ENCODE results near the gene IFNL1.

DNA sequence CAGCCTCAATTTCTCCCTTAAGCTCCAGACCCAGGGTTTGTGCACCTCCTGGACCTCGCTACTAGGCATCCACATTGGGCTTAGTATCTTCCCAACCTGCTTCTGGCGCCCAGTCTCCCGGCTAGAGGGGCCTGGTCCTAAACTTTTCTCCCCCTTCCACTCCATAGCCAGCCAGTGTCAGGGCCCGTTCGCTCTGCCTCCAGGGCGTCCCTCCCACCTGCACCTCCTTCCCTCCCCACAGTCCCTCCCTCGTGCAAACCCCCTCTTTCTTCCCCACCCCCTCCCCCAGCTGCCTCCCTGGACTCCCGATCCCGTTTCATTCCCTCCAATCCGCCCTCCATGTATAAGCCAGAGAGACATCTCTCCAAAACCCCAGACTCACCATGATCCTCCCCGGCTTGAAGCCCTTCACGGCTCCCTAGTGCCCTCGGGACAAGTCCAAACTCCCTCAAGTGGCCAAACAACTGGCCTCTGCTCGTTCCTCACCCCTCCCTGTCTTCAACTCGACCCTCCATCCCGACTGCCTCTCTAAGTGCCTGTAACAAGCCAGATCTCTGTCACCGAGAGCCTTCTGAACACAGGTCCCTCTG lies 45.0 kb downstream of the IFNL1 start:
- no peak for TF ChIP-seq ATF1 (CRISPR knock-in tag; IDR thresholded peaks at IDR 0.05)
- TF ChIP-seq ETV6 (CRISPR knock-in tag; IDR thresholded peaks at IDR 0.05): no peak
- TF ChIP-seq, protein P1, sequence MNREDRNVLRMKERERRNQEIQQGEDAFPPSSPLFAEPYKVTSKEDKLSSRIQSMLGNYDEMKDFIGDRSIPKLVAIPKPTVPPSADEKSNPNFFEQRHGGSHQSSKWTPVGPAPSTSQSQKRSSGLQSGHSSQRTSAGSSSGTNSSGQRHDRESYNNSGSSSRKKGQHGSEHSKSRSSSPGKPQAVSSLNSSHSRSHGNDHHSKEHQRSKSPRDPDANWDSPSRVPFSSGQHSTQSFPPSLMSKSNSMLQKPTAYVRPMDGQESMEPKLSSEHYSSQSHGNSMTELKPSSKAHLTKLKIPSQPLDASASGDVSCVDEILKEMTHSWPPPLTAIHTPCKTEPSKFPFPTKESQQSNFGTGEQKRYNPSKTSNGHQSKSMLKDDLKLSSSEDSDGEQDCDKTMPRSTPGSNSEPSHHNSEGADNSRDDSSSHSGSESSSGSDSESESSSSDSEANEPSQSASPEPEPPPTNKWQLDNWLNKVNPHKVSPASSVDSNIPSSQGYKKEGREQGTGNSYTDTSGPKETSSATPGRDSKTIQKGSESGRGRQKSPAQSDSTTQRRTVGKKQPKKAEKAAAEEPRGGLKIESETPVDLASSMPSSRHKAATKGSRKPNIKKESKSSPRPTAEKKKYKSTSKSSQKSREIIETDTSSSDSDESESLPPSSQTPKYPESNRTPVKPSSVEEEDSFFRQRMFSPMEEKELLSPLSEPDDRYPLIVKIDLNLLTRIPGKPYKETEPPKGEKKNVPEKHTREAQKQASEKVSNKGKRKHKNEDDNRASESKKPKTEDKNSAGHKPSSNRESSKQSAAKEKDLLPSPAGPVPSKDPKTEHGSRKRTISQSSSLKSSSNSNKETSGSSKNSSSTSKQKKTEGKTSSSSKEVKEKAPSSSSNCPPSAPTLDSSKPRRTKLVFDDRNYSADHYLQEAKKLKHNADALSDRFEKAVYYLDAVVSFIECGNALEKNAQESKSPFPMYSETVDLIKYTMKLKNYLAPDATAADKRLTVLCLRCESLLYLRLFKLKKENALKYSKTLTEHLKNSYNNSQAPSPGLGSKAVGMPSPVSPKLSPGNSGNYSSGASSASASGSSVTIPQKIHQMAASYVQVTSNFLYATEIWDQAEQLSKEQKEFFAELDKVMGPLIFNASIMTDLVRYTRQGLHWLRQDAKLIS (CRISPR knock-in tag; IDR thresholded peaks at IDR 0.05; ENCODE audit: borderline replicate concordance): no peak
- TF ChIP-seq, protein P2, sequence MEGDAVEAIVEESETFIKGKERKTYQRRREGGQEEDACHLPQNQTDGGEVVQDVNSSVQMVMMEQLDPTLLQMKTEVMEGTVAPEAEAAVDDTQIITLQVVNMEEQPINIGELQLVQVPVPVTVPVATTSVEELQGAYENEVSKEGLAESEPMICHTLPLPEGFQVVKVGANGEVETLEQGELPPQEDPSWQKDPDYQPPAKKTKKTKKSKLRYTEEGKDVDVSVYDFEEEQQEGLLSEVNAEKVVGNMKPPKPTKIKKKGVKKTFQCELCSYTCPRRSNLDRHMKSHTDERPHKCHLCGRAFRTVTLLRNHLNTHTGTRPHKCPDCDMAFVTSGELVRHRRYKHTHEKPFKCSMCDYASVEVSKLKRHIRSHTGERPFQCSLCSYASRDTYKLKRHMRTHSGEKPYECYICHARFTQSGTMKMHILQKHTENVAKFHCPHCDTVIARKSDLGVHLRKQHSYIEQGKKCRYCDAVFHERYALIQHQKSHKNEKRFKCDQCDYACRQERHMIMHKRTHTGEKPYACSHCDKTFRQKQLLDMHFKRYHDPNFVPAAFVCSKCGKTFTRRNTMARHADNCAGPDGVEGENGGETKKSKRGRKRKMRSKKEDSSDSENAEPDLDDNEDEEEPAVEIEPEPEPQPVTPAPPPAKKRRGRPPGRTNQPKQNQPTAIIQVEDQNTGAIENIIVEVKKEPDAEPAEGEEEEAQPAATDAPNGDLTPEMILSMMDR (IDR thresholded peaks at IDR 0.05): no peak
- TF ChIP-seq, protein P3, sequence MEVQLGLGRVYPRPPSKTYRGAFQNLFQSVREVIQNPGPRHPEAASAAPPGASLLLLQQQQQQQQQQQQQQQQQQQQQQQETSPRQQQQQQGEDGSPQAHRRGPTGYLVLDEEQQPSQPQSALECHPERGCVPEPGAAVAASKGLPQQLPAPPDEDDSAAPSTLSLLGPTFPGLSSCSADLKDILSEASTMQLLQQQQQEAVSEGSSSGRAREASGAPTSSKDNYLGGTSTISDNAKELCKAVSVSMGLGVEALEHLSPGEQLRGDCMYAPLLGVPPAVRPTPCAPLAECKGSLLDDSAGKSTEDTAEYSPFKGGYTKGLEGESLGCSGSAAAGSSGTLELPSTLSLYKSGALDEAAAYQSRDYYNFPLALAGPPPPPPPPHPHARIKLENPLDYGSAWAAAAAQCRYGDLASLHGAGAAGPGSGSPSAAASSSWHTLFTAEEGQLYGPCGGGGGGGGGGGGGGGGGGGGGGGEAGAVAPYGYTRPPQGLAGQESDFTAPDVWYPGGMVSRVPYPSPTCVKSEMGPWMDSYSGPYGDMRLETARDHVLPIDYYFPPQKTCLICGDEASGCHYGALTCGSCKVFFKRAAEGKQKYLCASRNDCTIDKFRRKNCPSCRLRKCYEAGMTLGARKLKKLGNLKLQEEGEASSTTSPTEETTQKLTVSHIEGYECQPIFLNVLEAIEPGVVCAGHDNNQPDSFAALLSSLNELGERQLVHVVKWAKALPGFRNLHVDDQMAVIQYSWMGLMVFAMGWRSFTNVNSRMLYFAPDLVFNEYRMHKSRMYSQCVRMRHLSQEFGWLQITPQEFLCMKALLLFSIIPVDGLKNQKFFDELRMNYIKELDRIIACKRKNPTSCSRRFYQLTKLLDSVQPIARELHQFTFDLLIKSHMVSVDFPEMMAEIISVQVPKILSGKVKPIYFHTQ (CRISPR knock-in tag; IDR thresholded peaks at IDR 0.05): no peak
- no peak for TF ChIP-seq TEAD4 (CRISPR knock-in tag; IDR thresholded peaks at IDR 0.05)
- TF ChIP-seq JUN (CRISPR knock-in tag; IDR thresholded peaks at IDR 0.05): no peak
- TF ChIP-seq, protein P4, sequence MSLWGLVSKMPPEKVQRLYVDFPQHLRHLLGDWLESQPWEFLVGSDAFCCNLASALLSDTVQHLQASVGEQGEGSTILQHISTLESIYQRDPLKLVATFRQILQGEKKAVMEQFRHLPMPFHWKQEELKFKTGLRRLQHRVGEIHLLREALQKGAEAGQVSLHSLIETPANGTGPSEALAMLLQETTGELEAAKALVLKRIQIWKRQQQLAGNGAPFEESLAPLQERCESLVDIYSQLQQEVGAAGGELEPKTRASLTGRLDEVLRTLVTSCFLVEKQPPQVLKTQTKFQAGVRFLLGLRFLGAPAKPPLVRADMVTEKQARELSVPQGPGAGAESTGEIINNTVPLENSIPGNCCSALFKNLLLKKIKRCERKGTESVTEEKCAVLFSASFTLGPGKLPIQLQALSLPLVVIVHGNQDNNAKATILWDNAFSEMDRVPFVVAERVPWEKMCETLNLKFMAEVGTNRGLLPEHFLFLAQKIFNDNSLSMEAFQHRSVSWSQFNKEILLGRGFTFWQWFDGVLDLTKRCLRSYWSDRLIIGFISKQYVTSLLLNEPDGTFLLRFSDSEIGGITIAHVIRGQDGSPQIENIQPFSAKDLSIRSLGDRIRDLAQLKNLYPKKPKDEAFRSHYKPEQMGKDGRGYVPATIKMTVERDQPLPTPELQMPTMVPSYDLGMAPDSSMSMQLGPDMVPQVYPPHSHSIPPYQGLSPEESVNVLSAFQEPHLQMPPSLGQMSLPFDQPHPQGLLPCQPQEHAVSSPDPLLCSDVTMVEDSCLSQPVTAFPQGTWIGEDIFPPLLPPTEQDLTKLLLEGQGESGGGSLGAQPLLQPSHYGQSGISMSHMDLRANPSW (CRISPR knock-in tag; conservative IDR thresholded peaks at IDR 0.05; ENCODE audit: low read depth): no peak
- TF ChIP-seq, protein P5, sequence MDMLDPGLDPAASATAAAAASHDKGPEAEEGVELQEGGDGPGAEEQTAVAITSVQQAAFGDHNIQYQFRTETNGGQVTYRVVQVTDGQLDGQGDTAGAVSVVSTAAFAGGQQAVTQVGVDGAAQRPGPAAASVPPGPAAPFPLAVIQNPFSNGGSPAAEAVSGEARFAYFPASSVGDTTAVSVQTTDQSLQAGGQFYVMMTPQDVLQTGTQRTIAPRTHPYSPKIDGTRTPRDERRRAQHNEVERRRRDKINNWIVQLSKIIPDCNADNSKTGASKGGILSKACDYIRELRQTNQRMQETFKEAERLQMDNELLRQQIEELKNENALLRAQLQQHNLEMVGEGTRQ (CRISPR knock-in tag; IDR thresholded peaks at IDR 0.05): no peak
- TF ChIP-seq, protein P6, sequence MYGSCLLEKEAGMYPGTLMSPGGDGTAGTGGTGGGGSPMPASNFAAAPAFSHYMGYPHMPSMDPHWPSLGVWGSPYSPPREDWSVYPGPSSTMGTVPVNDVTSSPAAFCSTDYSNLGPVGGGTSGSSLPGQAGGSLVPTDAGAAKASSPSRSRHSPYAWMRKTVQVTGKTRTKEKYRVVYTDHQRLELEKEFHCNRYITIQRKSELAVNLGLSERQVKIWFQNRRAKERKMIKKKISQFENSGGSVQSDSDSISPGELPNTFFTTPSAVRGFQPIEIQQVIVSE (CRISPR knock-in tag; IDR thresholded peaks at IDR 0.05; ENCODE audit: borderline replicate concordance): no peak
- TF ChIP-seq, protein P7, sequence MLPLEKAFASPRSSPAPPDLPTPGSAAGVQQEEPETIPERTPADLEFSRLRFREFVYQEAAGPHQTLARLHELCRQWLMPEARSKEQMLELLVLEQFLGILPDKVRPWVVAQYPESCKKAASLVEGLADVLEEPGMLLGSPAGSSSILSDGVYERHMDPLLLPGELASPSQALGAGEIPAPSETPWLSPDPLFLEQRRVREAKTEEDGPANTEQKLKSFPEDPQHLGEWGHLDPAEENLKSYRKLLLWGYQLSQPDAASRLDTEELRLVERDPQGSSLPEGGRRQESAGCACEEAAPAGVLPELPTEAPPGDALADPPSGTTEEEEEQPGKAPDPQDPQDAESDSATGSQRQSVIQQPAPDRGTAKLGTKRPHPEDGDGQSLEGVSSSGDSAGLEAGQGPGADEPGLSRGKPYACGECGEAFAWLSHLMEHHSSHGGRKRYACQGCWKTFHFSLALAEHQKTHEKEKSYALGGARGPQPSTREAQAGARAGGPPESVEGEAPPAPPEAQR (CRISPR knock-in tag; IDR thresholded peaks at IDR 0.05): no peak

Measured in WTC11 (cell line).